H9 (cell line): ENCODE data around the gene ATP1A3. TPM values are rescaled to one million over a fixed set of nuclear protein-coding genes. Genes with fewer than 3 reads are reported as not detected.

Experiments
- DNase-seq: peaks from one replicate; pipeline ENCODE4 v3.0.0-alpha.2; 2017
- H2AFZ ChIP-seq: one replicate; pipeline ENCODE4 v1.6.1; 2013; ENCODE audit warnings: mild to moderate bottlenecking, low read length, control low read depth, moderate library complexity
- H2AK5ac ChIP-seq: 2 replicates; pipeline ENCODE4 v1.6.1; 2013; ENCODE audit warnings: low read length, control low read depth, mixed read lengths; ENCODE audit not compliant: insufficient read length
- H2BK120ac ChIP-seq: one replicate; pipeline ENCODE4 v1.6.1; 2013; ENCODE audit warnings: low read depth, mild to moderate bottlenecking, low read length, control low read depth, inconsistent platforms; ENCODE audit not compliant: poor library complexity, severe bottlenecking
- H2BK12ac ChIP-seq: 2 replicates; pipeline ENCODE4 v1.6.1; 2013; ENCODE audit warnings: low read length, control low read depth, mixed read lengths, low read depth; ENCODE audit not compliant: insufficient read length
- H2BK15ac ChIP-seq: 2 replicates; pipeline ENCODE4 v1.6.1; 2013; ENCODE audit warnings: low read depth, low read length, control low read depth
- H2BK20ac ChIP-seq: one replicate; pipeline ENCODE4 v1.6.1; 2013; ENCODE audit warnings: low read depth, mild to moderate bottlenecking, low read length, control low read depth, inconsistent platforms; ENCODE audit not compliant: poor library complexity, severe bottlenecking
- H2BK5ac ChIP-seq: 2 replicates; pipeline ENCODE4 v1.6.1; 2013; ENCODE audit warnings: low read length, control low read depth, mixed read lengths; ENCODE audit not compliant: insufficient read length
- H3K14ac ChIP-seq: 2 replicates; pipeline ENCODE4 v1.6.1; 2013; ENCODE audit warnings: low read length, control low read depth; ENCODE audit not compliant: insufficient read depth
- H3K18ac ChIP-seq: 2 replicates; pipeline ENCODE4 v1.6.1; 2013; ENCODE audit warnings: low read depth, mild to moderate bottlenecking, mixed read lengths, low read length, control low read depth; ENCODE audit not compliant: insufficient read length
- H3K23ac ChIP-seq: 2 replicates; pipeline ENCODE4 v1.6.1; 2013; ENCODE audit warnings: low read length, control low read depth, mixed read lengths, low read depth; ENCODE audit not compliant: insufficient read length
- H3K23me2 ChIP-seq: 2 replicates; pipeline ENCODE4 v1.6.1; 2013; ENCODE audit warnings: low read depth, mild to moderate bottlenecking, mixed read lengths, low read length, control low read depth; ENCODE audit not compliant: insufficient read length, poor library complexity, severe bottlenecking
- H3K27ac ChIP-seq: 2 replicates; pipeline ENCODE4 v1.5.1; 2013; ENCODE audit warnings: low read length, control low read depth, mixed read lengths, low read depth; ENCODE audit not compliant: insufficient read length
- H3K27me3 ChIP-seq: 2 replicates; pipeline ENCODE4 v1.6.1; 2013; ENCODE audit warnings: low read length, control low read depth, inconsistent platforms; ENCODE audit not compliant: insufficient read depth
- H3K4ac ChIP-seq: 2 replicates; pipeline ENCODE4 v1.6.1; 2013; ENCODE audit warnings: low read depth, mild to moderate bottlenecking, control low read depth, inconsistent platforms, low read length, moderate library complexity
- H3K4me1 ChIP-seq: 2 replicates; pipeline ENCODE4 v1.6.1; 2013; ENCODE audit warnings: low read length, control low read depth, inconsistent platforms; ENCODE audit not compliant: insufficient read depth
- H3K4me2 ChIP-seq: 2 replicates; pipeline ENCODE4 v1.6.1; 2013; ENCODE audit warnings: low read length, control low read depth, mixed read lengths; ENCODE audit not compliant: insufficient read length, insufficient read depth
- H3K56ac ChIP-seq: 2 replicates; pipeline ENCODE4 v1.6.1; 2013; ENCODE audit warnings: low read depth, mild to moderate bottlenecking, mixed read lengths, low read length, control low read depth; ENCODE audit not compliant: insufficient read length
- H3K79me1 ChIP-seq: 2 replicates; pipeline ENCODE4 v1.6.1; 2013; ENCODE audit warnings: low read depth, mild to moderate bottlenecking, moderate library complexity, low read length, control low read depth, inconsistent platforms; ENCODE audit not compliant: insufficient read depth, poor library complexity, severe bottlenecking
- H3K79me2 ChIP-seq: 2 replicates; pipeline ENCODE4 v1.6.1; 2013; ENCODE audit warnings: low read length, control low read depth, inconsistent platforms; ENCODE audit not compliant: insufficient read depth
- H3K9ac ChIP-seq: 2 replicates; pipeline ENCODE4 v1.6.1; 2013; ENCODE audit warnings: low read length, control low read depth, mixed read lengths; ENCODE audit not compliant: insufficient read length; ENCODE audit errors: extremely low read depth
- H3K9me3 ChIP-seq: one replicate; pipeline ENCODE4 v1.6.1; 2013; ENCODE audit warnings: low read depth, low read length, inconsistent platforms; ENCODE audit not compliant: control insufficient read depth
- H3T11ph ChIP-seq: one replicate; pipeline ENCODE4 v1.6.1; 2013; ENCODE audit warnings: mild to moderate bottlenecking, low read length, control low read depth, inconsistent platforms
- H4K20me1 ChIP-seq: one replicate; pipeline ENCODE4 v1.6.1; 2013; ENCODE audit not compliant: control insufficient read depth, insufficient read length, insufficient read depth
- H4K5ac ChIP-seq: 2 replicates; pipeline ENCODE4 v1.6.1; 2013; ENCODE audit warnings: low read depth, mild to moderate bottlenecking, mixed read lengths, low read length, control low read depth; ENCODE audit not compliant: insufficient read length
- H4K8ac ChIP-seq: replicated peaks from 2 replicates; pipeline ENCODE4 v1.6.1; 2013; ENCODE audit warnings: low read length, control low read depth, mixed read lengths, low read depth; ENCODE audit not compliant: insufficient read length
- H4K91ac ChIP-seq: 2 replicates; pipeline ENCODE4 v1.6.1; 2013; ENCODE audit warnings: low read depth, mild to moderate bottlenecking, moderate library complexity, mixed read lengths, low read length, control low read depth; ENCODE audit not compliant: insufficient read length
- H3K27ac Mint-ChIP-seq, 3 experiments: 2 replicates in 2 of 3; 3 replicates in 1 of 3; pipeline ENCODE4 v1.8.0; 2020 to 2021; ENCODE audit warnings: mixed read lengths in 3 of 3, mild to moderate bottlenecking in 1 of 3, moderate library complexity in 1 of 3
- H3K27me3 Mint-ChIP-seq: 2 replicates; pipeline ENCODE4 v1.8.0; 2021; ENCODE audit warnings: low read depth, mild to moderate bottlenecking, moderate library complexity, mixed read lengths
- H3K36me3 Mint-ChIP-seq, 3 experiments: 2 replicates in 2 of 3; 3 replicates in 1 of 3; pipeline ENCODE4 v1.8.0; 2020 to 2021; ENCODE audit warnings: low read depth in 3 of 3, mixed read lengths in 3 of 3; ENCODE audit not compliant: insufficient read depth in 1 of 3
- H3K4me1 Mint-ChIP-seq, 2 experiments: 2 replicates each; pipeline ENCODE4 v1.8.0; 2020; ENCODE audit warnings: mixed read lengths in 2 of 2
- H3K4me3 Mint-ChIP-seq, 2 experiments: 2 replicates in 1 of 2; 3 replicates in 1 of 2; pipeline ENCODE4 v1.8.0; 2020 to 2021; ENCODE audit warnings: mild to moderate bottlenecking in 2 of 2, mixed read lengths in 2 of 2, moderate library complexity in 1 of 2
- H3K9me3 Mint-ChIP-seq, 2 experiments: 2 replicates in 1 of 2; 3 replicates in 1 of 2; pipeline ENCODE4 v1.8.0; 2020; ENCODE audit warnings: mild to moderate bottlenecking in 2 of 2, mixed read lengths in 2 of 2, moderate library complexity in 1 of 2
- WGBS: extraction: QIAGEN DNeasy Blood & Tissue Kit; methylation state at CpG from one replicate; pipeline ENCODE4 v1.1.7; 2013; ENCODE audit warnings: missing lambda C conversion rate, low lambda C conversion rate, mixed read lengths; ENCODE audit not compliant: insufficient read length; ENCODE audit errors: extremely low coverage; 5-methylcytosine and 5-hydroxymethylcytosine counted together
- total RNA-seq: library from RNA; stranded (reverse); gene quantifications from 2 replicates; pipeline ENCODE4 v1.2.1, GENCODE V29; 2021
- TF ChIP-seq, protein P1 (sequence below): fragments of 200-600 bp; sonication (generic); conservative IDR thresholded peaks from 3 replicates; pipeline ENCODE4 v1.8.0; 2021; ENCODE audit warnings: antibody characterized with exemption, mild to moderate bottlenecking

ATP1A3 gene
- total RNA-seq, 1 experiment from 2014 or later, result 11.6 TPM

DNA sequence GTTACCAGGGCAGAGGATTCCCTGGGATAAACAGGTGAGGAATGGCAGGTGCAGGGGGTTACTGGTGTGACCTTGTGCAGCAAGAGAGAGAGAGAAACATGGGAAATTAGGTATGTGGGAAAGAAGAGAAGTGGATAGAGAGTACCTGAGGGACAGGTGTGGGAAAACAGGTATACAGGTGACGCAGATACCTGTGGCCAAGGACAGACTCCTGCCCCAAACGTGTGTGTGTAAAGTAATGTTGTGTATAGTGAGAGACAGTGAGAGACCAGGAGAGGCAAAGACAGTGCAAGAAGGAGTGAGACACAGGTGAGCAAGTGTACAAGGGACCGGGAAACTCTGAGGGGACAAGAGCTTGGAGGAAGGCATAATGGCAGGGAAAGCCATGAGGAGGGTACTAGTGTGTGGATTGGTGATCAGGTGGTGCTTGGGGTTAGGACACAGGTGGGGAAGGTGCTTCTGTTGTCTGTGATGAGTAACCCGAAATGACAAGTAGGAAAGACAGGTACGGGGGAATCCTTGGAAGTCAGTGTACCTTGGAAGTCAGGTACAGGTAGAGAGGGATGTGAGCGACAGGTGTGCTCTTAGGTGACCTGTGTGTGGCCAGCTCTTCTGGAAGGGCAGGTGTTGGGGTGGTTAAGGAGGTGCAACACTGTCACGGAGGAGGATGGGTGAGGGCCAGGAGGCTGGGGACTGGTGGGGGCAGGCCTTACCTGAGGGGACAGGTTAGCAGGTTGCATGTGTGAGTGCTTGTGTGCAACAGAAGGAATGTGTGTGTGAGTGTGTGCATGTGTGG lies 68.6 kb downstream of the ATP1A3 start:
- no peak for DNase-seq
- no peak overlapping the region for H3K9ac ChIP-seq
- H2BK5ac ChIP-seq, result no peak overlapping the region
- peaks cover 0 to 3% of the 10 kb centered on the region in 2 experiments; a peak in 3 of 5 replicates for H3K9me3 Mint-ChIP-seq
- no peak overlapping the region for H3K27ac Mint-ChIP-seq
- no peak overlapping the region for H3K27ac ChIP-seq
- no peak overlapping the region for H4K91ac ChIP-seq
- no CpG with 5 or more reads among the region's 7 CpGs for WGBS
- no peak overlapping the region for H4K5ac ChIP-seq
- peaks cover 16% of the 10 kb centered on the region for H3K27me3 Mint-ChIP-seq
- H2AK5ac ChIP-seq, result no peak overlapping the region
- no peak overlapping the region for H3K23ac ChIP-seq
- no peak overlapping the region for H3K18ac ChIP-seq
- H2BK120ac ChIP-seq, result no peak overlapping the region
- H3K79me2 ChIP-seq, result no peaks in the 10 kb centered on the region
- no peak overlapping the region for H2AFZ ChIP-seq
- peaks cover 7 to 27% of the 10 kb centered on the region in 2 experiments for H3K4me1 Mint-ChIP-seq
- H3K27me3 ChIP-seq, result peaks cover 91% of the 10 kb centered on the region
- peaks cover 5% of the 10 kb centered on the region; the same call in 1 of the 2 replicates for H3K4me1 ChIP-seq
- H3K4me3 Mint-ChIP-seq, result no peak overlapping the region
- no peak overlapping the region for H3T11ph ChIP-seq
- no peak overlapping the region for H3K14ac ChIP-seq
- no peak overlapping the region for H3K4ac ChIP-seq
- H2BK20ac ChIP-seq, result no peak overlapping the region
- no peaks in the 10 kb centered on the region for H3K79me1 ChIP-seq
- peaks cover 2% of the 10 kb centered on the region for H4K20me1 ChIP-seq
- H2BK15ac ChIP-seq, result no peak overlapping the region
- H4K8ac ChIP-seq, result no peak overlapping the region
- no peaks in the 10 kb centered on the region for H3K36me3 Mint-ChIP-seq
- H3K56ac ChIP-seq, result no peak overlapping the region
- no peaks in the 10 kb centered on the region for H3K9me3 ChIP-seq
- H3K23me2 ChIP-seq, result peaks cover 2% of the 10 kb centered on the region
- no peak overlapping the region for H2BK12ac ChIP-seq
- no peak overlapping the region for H3K4me2 ChIP-seq
- TF ChIP-seq, protein P1, sequence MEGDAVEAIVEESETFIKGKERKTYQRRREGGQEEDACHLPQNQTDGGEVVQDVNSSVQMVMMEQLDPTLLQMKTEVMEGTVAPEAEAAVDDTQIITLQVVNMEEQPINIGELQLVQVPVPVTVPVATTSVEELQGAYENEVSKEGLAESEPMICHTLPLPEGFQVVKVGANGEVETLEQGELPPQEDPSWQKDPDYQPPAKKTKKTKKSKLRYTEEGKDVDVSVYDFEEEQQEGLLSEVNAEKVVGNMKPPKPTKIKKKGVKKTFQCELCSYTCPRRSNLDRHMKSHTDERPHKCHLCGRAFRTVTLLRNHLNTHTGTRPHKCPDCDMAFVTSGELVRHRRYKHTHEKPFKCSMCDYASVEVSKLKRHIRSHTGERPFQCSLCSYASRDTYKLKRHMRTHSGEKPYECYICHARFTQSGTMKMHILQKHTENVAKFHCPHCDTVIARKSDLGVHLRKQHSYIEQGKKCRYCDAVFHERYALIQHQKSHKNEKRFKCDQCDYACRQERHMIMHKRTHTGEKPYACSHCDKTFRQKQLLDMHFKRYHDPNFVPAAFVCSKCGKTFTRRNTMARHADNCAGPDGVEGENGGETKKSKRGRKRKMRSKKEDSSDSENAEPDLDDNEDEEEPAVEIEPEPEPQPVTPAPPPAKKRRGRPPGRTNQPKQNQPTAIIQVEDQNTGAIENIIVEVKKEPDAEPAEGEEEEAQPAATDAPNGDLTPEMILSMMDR, result no peak
